IPS DF 4.7 (cell line): ENCODE results near the gene PIP4P1.
"Not testable (repeated sequence)": the region's sequence is repeated elsewhere in the genome, so short reads cannot be mapped to it uniquely, and the experiment has no call there.

Experiments used
- DNase-seq: peaks from one replicate; pipeline ENCODE4 v3.0.0-alpha.2; 2013; ENCODE audit warnings: low spot score; ENCODE audit errors: extremely low read depth

PIP4P1 gene

DNA sequence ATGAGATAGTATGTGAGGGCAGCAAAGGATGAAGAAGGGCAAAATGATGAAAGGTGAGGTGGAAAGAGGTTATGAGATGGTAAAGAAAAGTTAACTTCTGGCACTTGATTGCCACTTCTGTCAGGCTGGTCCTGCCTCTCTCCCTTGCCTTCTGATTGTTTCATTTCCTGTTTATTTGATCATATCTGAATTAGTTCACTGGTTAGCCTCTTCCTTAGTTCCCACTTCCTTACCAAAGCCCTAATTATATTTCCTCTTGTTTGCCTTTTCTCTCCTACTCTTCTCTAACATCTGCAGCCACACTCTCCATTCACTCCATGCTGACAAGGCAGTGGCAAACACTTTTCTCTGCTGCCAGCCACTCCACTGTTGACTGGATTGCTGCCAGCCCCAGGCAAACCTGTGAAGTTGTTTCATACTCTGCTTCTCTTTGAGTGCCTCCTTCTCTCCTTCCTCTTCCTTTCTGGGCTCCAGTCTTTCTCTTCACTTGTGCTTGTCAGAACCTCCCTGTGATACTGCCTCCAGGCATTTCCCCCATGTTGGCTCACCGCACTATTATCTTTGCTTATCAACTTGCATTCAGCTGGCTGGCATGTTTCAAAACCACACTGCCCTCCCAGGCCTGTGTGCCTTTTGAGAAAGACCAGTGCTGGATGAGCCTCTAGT, 16.1 kb upstream of the PIP4P1 start:
- no peak for DNase-seq

DNA sequence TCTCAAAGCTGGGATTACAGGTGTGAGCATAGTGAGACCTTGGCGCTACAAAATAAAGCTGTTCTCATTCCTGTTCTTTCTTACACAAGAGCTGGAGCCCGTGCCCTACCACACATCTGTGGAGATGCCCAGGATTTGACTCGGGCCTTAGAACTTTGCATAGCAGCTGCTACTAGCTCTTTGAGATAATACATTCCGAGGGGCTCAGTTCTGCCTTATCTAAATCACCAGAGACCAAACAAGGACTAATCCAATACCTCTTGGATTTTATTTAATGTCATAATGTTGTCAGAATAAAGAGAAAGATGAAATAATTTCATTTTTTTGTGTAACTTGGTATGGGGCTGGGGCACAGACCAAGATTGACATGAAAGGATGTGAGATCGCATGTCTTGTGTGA, 15.5 kb upstream of the PIP4P1 start:
- no peak for DNase-seq

- DNase-seq = no peak
Observed at GRCh38 chr14:20472536-20473169, 11.4 kb upstream of the PIP4P1 start.

GRCh38 chr14:20470603-20470901, 9.3 kb upstream of the PIP4P1 start:
- no peak for DNase-seq

DNA sequence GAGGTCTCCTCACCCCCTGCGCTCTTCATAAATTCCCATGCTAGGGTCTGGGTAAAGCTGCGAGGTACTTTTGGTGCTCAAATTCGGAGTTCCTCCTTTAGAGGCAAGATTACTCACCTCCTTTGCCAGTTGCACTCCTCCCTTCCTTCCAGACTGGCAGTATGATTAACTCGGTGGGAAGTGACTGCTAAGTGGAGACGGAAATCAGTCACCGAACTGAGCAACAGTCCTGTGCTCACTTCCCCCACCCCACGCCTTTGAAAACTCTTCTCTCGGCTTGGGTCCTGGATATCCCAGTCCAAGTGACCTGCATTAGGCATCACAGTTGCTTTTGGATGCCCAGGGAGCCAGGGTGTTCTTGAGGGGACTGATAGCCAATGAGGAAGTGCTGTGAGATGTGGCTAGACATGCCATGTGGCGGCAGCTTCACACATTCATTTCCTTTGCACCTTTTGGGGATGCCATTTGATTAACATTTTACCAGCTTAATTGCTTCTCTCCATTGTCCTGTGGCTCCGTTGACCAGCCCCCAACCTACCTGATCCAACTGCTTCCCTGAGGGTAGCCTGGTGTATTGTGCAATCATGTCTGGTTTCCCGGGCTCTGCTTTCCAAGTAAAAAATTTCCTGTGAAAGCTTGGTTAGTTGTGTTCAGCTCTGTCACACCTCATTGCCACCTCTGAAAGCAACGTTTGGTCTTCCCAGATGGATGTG, 8.8 kb upstream of the PIP4P1 start:
- DNase-seq = no peak

GRCh38 chr14:20469242-20469889, 8.1 kb upstream of the PIP4P1 start, which contains the start of gene PNP:
Gene PNP (plus strand): TSS chr14:20469406. CDS start chr14:20469525, 119 bp downstream.
- DNase-seq = no peak

DNA sequence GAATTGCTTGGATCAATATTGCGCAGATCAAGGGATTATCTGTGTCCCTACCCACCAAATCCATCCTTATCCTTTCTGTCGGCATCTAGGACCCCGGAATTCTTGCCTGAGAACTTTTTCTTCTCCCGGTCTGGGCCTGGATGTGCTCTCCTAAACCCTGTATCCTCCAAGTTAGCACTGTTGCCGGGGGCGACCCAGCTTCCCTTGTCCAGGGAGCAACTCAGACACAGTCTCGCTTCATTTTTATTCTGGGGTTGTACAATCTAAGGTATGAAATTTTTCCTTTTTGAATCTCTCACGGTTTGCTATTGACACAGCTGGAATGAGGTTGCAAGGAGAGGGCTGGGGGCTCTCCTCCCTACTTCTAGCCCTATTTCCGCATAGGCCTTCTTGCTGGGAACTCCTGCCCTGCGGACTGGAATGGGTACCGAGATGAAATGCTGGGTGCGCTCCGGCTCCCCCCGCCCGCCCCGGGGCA, 7.6 kb upstream of the PIP4P1 start:
- no peak for DNase-seq

- DNase-seq = no peak
Observed at GRCh38 chr14:20460458-20461224, 593 bp downstream of the PIP4P1 start.

GRCh38 chr14:20458031-20458789, 3.0 kb downstream of the PIP4P1 start:
- no peak for DNase-seq

DNA sequence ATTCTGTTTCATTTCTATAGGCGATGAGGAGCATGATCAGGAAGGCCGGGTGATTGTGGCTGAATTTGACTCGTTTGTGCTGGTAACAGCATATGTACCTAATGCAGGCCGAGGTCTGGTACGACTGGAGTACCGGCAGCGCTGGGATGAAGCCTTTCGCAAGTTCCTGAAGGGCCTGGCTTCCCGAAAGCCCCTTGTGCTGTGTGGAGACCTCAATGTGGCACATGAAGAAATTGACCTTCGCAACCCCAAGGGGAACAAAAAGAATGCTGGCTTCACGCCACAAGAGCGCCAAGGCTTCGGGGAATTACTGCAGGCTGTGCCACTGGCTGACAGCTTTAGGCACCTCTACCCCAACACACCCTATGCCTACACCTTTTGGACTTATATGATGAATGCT, 4.3 kb downstream of the PIP4P1 start:
- no peak for DNase-seq

DNA sequence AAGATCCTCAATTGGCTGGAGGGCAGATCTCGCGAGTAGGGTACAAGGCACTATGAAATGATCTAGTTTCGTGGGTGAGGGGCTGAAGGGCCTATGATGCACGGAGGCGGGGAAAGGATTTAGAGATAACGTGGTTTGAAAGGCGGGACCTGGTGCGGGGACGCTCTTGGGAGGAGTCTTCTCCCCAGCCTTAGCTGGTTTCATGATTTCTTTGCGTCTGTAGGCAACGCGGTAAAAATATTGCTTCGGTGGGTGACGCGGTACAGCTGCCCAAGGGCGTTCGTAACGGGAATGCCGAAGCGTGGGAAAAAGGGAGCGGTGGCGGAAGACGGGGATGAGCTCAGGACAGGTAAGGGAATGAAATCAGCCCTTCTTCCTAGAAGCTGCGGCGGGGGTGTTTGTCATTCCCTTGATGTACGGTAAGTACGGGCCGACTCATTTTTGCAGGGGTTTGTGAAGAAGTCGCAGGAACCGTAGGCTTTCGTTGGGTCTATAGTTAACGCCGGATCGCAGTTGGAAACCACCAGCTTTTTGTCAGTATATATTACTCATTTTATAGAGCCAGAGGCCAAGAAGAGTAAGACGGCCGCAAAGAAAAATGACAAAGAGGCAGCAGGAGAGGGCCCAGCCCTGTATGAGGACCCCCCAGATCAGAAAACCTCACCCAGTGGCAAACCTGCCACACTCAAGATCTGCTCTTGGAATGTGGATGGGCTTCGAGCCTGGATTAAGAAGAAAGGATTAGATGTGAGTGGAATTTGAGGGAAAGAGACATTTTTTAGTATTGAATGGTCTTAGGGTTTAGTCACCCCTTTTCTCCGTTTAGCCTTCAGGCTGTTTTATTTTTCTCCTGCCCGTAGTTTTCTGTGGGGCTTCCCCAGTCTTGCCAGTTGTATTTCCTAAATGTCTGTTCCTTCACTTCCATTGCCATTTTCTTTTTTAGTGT, 5.6 kb downstream of the PIP4P1 start:
- DNase-seq = no peak

DNA sequence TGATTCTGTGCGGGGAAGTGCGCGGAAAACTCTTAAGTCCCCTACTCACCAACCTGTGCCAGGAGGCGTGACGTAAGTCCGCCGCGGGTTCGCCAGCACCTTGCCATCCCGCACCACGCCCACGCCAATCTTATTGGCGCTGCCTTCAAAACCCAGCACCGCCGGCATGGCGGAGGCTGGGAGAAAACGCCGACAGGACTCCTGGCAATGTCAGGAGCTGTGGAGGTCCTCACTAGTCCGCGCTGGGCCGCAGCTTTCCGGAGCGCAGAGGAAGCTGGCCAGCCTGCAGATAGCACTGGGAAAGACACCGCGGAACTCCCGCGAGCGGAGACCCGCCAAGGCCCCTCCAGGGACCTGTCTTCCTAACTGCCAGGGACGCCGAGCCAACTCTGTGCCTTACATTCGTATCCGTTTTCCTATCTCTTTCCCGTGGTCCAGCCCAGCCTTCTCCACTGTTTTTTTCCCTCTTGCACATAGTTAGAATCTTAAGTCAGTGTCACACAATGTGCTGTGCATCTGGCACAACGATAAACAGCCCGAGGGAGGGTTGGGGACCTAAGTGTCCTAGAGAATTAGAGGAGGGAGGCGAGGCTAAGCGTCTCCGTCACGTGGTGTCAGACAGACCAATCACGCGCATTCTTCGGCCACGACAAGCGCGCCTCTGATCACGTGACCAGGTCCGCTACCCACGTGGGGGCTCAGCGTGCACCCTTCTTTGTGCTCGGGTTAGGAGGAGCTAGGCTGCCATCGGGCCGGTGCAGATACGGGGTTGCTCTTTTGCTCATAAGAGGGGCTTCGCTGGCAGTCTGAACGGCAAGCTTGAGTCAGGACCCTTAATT, 6.5 kb downstream of the PIP4P1 start, which contains the start of the genes APEX1 and OSGEP:
Gene APEX1 (plus strand): TSS at position 711 of the 839 bp plus-strand sequence. CDS start 420 bp downstream, outside the sequence.
Gene OSGEP (minus strand): TSS at position 297 of the 839 bp plus-strand sequence. CDS start 129 bp downstream, at position 168.
- DNase-seq = peak; percentile 94

GRCh38 chr14:20452831-20453230, 8.4 kb downstream of the PIP4P1 start:
- not testable (repeated sequence) for DNase-seq

DNA sequence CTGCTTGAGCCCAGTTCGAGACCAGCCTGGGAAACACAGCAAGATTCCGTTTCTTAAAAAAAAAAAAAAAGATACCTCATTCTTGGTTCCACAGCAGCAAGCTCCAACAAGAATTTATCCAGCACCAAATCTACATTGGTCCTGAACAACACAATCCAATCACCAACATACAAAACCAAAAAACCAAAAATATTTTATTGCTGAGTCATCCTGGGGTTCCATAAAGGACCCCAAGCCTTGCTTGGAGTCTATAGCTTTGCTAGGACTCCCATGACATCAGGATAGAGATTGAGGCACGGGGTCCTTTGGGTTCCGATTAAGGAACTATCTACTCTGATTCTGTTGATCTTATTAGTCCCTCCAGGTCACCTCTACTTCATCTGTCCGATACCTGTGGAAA, 14.3 kb downstream of the PIP4P1 start:
- no peak for DNase-seq

- not testable (repeated sequence) for DNase-seq
Observed at GRCh38 chr14:20443650-20444049, 17.6 kb downstream of the PIP4P1 start.

- DNase-seq = no peak
Observed at GRCh38 chr14:20441461-20441860, 19.8 kb downstream of the PIP4P1 start.

DNA sequence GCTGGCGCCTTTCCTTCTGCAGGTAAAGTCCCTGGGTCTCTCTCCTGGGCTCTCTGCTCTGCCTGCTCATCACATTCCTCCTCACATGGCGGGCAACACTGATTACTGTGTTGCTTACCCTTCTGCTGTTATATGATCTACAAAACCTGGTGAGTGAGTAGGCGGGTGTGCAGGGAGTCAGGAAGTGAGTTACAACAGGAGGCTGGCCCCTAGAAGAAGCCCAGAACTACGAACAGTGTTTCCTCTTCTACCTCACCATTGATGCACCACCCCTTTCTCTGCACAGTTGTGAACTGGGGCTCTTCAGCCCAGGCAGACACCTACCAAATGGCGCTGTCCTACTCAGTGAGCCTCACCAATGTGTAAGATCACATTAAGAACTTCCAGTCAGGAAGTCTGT, 20.4 kb downstream of the PIP4P1 start:
- no peak for DNase-seq

- no peak for DNase-seq
Observed at GRCh38 chr14:20440465-20440864, 20.8 kb downstream of the PIP4P1 start.
